Neuron (in vitro differentiated cells): ENCODE measurements around the gene XRRA1.
"Not testable (repeated sequence)": the region's sequence is repeated elsewhere in the genome, so short reads cannot be mapped to it uniquely, and the experiment has no call there.

Experiments
- H2AFZ ChIP-seq: one replicate; pipeline ENCODE4 v1.6.1; 2013; ENCODE audit warnings: low read depth, mild to moderate bottlenecking, inconsistent platforms, low read length, moderate library complexity
- H3K27me3 ChIP-seq: one replicate; pipeline ENCODE4 v1.6.1; 2013; ENCODE audit warnings: low read length; ENCODE audit not compliant: insufficient read depth
- H3K36me3 ChIP-seq: one replicate; pipeline ENCODE4 v1.6.1; 2013; ENCODE audit warnings: low read length; ENCODE audit not compliant: insufficient read depth
- H3K4me1 ChIP-seq: one replicate; pipeline ENCODE4 v1.6.1; 2013; ENCODE audit warnings: low read length; ENCODE audit not compliant: insufficient read depth
- H3K4me3 ChIP-seq: 2 replicates; pipeline ENCODE4 v1.5.1; 2013; ENCODE audit warnings: mild to moderate bottlenecking, low read length, moderate library complexity
- H3K9me3 ChIP-seq: one replicate; pipeline ENCODE4 v1.6.1; 2013; ENCODE audit warnings: low read length

XRRA1 gene

DNA sequence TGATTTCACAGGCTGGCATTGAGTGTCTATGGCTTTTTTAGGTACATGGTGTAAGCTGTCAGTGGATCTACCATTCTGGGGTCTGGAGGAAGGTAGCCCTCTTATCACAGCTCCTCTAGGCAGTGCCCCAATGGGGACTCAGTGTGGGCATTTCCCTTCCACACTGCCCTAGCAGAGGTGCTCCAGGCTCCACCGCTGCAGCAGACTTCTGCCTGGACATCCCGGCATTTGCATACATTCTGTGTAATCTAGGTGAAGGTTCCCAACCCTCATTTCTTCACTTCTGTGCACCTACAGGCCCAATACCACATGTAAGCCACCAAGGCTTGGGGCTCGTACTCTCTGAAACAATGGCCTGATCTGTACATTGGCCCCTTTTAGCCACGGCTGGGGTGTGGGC lies 122.0 kb downstream of the XRRA1 start:
- no peak overlapping the region for H2AFZ ChIP-seq
- peaks cover 34% of the 10 kb centered on the region for H3K9me3 ChIP-seq
- no peaks in the 10 kb centered on the region for H3K27me3 ChIP-seq
- H3K4me1 ChIP-seq, result no peaks in the 10 kb centered on the region
- H3K36me3 ChIP-seq, result peaks cover 41% of the 10 kb centered on the region
- no peak overlapping the region for H3K4me3 ChIP-seq

DNA sequence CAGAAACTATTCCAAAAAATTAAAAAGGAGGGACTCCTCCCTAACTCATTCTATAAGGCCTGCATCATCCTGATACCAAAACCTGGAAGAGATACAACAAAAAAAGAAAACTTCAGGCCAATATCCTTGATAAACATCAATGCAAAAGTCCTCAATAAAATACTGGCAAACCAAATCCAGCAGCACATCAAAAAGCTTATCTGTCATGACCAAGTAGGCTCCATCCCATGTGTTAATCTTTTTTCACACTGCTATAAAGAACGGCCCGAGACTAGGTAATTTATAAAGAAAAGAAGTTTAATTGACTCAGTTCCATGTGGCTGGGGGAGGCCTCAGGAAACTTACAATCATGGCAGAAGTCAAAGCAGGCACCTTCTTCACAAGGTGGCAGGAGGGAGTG lies 123.3 kb downstream of the XRRA1 start:
- not testable (repeated sequence) for H2AFZ ChIP-seq, H3K27me3 ChIP-seq, H3K4me3 ChIP-seq, H3K4me1 ChIP-seq
- Histone ChIP-seq H3K9me3 (peaks cover 34% of the 10 kb centered on the region), H3K36me3 (peaks cover 38% of the 10 kb centered on the region)

DNA sequence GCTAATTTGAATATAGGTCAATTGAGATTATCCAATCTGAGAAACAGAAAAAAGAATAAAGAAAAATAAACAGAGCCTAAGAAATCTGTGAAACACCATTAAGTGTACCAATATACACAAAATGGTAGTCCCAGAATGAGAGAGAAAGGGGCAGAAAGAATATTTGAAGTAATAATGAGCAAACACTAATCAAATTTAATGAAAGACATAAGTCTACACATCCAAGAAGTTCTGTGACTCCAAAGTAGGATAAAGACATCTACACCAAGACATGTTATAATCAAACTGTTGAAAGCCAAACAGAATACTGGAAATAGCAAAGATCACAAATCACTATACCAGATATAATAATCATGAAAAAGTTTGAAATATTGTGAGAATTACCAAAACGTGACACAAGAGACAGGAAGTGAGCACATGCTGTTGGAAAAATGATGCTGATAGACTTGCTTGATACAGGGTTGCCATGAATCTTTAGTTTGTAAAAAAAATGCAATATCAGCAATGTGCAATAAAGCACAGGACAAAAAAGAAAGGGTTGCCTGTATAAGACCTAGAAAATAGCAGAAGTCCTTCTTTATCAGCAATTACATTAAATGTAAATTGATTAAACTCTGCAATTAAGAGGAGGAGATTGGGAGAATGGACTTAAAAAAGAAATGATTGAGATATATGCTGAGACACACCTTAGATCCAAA lies 124.5 kb downstream of the XRRA1 start:
- Histone ChIP-seq H3K9me3 (peaks cover 34% of the 10 kb centered on the region), H3K36me3 (peaks cover 47% of the 10 kb centered on the region), H3K4me3 (no peak overlapping the region), H2AFZ (no peak overlapping the region), H3K4me1 (no peaks in the 10 kb centered on the region), H3K27me3 (no peaks in the 10 kb centered on the region)

DNA sequence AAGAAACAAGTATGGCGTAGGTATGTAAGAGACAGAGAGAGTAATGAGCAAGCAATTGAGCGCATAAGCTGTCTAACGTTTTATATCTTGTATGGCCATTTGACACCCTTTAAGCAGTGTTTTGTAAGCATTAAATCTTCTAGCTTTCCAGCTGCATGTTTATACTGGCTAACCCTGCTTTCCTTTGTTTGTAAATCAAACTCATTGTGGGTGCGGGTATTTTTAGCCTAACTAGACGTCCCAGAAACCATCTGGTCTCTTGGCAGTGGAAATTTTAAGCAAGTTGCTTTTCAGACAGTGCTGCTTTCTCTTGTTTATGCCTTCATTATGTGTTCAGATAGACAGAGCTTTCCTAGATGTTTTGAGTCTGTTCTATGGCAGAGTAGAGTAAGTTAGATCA lies 126.7 kb downstream of the XRRA1 start:
- Histone ChIP-seq H3K36me3 (peaks cover 58% of the 10 kb centered on the region), H3K9me3 (peaks cover 34% of the 10 kb centered on the region), H3K4me1 (no peaks in the 10 kb centered on the region), H3K27me3 (no peaks in the 10 kb centered on the region), H2AFZ (no peak overlapping the region), H3K4me3 (no peak overlapping the region)

DNA sequence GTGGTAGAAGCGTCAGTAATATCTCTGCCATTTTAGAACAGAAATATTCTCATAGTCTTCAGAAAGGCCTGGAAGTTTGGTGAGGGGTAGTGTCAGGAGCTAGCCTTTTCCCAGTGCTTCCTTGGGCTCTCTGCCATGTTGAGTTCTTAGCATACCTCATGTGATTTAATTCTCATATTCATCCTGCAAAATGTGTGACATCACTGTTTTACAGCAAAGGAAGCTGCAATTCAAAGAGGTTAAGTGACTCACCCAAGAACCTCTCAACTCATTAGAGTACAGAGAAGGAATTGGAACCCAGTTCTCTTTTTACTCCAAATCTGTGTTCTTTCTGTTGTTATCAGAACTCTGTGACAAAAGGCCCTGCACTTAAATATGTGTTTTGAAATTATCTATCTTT lies 128.1 kb downstream of the XRRA1 start:
- Histone ChIP-seq H3K4me3 (no peak overlapping the region), H3K36me3 (peaks cover 50% of the 10 kb centered on the region), H3K4me1 (peaks cover 3% of the 10 kb centered on the region), H3K27me3 (no peaks in the 10 kb centered on the region), H3K9me3 (peaks cover 19% of the 10 kb centered on the region), H2AFZ (no peak overlapping the region)

DNA sequence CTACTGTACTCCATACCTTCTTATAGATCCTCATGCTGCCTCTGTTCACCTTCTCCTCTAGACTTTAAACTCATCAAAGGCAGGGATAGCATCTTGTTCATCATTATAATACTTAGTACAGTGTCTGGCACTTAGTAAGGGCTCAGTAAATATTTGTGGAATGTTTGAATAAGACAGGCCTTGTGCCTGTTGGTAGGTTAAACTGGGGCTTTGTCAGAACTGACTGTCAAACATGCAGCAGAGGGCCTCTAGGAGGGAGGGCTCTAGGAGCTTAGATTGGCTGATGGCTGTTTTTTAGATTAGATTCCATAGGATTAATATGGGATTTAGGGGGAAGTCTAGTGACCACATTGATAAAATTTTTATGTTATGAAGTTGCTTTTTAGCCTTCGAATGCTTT lies 129.5 kb downstream of the XRRA1 start:
- Histone ChIP-seq H3K4me1 (peaks cover 7% of the 10 kb centered on the region), H3K4me3 (no peak overlapping the region), H3K36me3 (peaks cover 46% of the 10 kb centered on the region), H3K27me3 (no peaks in the 10 kb centered on the region), H2AFZ (no peak overlapping the region), H3K9me3 (peaks cover 8% of the 10 kb centered on the region)

DNA sequence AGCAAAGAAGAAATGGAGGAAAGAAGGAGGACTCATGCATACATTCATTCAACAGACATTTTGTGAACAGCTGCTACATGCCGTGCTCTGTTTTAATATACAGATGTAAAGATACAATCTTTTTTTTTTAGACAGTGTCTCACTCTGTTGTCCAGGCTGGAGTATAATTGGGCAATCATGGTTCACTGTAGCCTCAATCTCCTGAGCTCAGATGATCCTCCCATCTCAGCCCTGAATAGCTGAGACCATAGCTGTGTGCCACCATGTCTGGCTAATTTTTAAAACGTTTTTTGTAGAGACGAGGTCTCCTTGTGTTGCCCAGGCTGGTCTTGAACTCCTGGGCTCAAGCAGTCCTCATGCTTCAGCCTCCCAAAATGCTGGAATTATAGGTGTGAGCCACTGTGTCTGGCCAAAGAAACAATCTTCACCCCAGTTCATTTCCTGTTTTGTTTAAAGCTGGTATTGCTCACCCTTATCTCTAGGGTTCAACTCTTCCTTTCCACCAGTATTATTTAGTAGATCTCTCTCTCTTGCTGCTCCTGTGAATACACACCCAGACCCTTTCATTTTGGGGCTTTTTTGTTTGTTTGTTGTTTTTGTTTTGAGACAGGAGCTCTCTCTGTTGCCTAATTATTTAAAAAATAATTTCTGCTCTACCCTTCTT lies 130.5 kb downstream of the XRRA1 start:
- no peaks in the 10 kb centered on the region for H3K27me3 ChIP-seq
- H3K9me3 ChIP-seq, result peaks cover 5% of the 10 kb centered on the region
- peaks cover 7% of the 10 kb centered on the region for H3K4me1 ChIP-seq
- no peak overlapping the region for H3K4me3 ChIP-seq
- peaks cover 49% of the 10 kb centered on the region for H3K36me3 ChIP-seq
- no peak overlapping the region for H2AFZ ChIP-seq

DNA sequence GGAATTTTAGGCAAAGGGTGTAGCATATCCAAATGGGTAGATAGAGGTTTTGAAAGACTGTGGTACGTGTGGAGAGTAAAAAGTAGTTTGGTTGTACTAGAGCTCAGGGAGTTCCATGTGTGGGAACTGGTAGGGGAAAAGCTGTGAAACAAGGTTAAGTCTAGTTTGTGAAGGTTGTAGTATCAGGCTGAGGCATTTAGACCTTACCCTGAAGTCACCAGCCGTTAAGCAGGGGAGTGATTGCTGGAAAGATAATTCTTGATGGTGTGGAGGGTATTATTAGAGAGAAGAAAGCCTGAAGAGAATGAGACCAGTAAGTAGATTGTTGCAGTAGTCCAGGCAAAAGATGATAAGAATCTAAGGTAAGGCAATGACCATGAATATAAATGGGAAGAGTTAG lies 132.2 kb downstream of the XRRA1 start:
- peaks cover 7% of the 10 kb centered on the region for H3K4me1 ChIP-seq
- H2AFZ ChIP-seq, result no peak overlapping the region
- no peaks in the 10 kb centered on the region for H3K27me3 ChIP-seq
- H3K36me3 ChIP-seq, result peaks cover 47% of the 10 kb centered on the region
- H3K9me3 ChIP-seq, result no peaks in the 10 kb centered on the region
- H3K4me3 ChIP-seq, result no peak overlapping the region

DNA sequence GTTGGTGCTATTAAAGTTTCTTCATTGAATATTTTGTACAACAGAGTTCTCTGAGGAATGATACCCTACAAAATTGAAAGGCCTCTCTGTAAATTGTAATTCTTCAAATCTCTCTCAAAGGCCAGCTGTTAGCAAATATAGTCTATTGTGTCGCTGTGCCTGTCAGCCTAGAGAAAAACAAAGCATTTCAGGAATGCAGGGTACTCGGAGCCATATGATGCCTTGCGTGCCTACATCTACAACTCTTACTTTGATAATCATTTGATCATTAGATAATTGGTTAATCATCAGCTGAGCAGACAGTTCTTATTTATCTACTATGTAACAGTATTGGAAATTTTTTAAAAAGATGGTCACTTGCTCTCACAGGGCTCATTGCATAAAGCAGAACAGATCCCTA lies 132.9 kb downstream of the XRRA1 start:
- Histone ChIP-seq H3K4me3 (no peak overlapping the region), H3K36me3 (peaks cover 46% of the 10 kb centered on the region)

DNA sequence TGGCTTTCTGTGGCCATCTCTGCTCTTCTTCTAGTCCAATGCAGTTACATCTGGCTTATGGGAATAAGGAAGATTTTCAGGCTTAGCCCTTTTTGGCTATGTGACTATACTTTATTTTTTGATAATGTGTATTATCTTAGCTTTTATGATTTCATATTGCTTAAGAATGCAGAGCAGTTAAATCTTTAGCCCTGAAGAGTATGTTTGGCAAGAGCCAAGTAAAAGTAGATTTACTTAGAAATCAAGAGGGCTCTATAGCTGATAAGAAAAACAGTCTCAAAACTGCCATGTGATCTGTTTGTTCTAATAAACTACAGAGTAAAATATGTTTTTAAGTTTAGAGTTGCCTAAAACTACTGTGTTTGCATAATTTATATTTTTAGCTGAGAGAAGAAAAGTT lies 139.1 kb downstream of the XRRA1 start:
- Histone ChIP-seq H3K9me3 (no peaks in the 10 kb centered on the region), H3K4me3 (no peak overlapping the region), H2AFZ (no peak overlapping the region), H3K36me3 (peaks cover 15% of the 10 kb centered on the region), H3K27me3 (no peaks in the 10 kb centered on the region), H3K4me1 (no peaks in the 10 kb centered on the region)

More for the DNA sequence above, 132.9 kb downstream of the XRRA1 start:
- Histone ChIP-seq H3K4me1 (peaks cover 7% of the 10 kb centered on the region), H2AFZ (no peak overlapping the region), H3K9me3 (no peaks in the 10 kb centered on the region), H3K27me3 (no peaks in the 10 kb centered on the region)

DNA sequence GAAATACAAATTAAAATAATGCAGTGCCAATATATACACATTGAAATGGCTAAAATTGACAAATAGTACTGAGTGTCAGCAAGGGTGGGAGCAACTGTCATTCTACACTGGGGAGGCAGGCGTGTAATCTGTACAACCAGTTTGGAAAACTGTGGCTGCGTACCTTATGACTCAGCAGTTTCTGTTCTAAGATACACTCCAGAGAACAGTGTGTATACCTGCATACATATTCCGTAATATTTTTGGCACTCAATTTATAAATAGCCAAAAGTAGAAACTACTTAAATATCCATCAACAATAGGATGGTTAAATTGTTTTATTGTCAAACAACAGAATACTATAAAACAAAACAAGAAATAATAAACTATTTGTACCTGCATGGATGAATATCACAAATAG lies 142.6 kb downstream of the XRRA1 start:
- no peaks in the 10 kb centered on the region for H3K4me1 ChIP-seq
- no peaks in the 10 kb centered on the region for H3K27me3 ChIP-seq
- H3K4me3 ChIP-seq, result no peak overlapping the region
- H3K9me3 ChIP-seq, result no peaks in the 10 kb centered on the region
- no peak overlapping the region for H2AFZ ChIP-seq
- H3K36me3 ChIP-seq, result peaks cover 4% of the 10 kb centered on the region

DNA sequence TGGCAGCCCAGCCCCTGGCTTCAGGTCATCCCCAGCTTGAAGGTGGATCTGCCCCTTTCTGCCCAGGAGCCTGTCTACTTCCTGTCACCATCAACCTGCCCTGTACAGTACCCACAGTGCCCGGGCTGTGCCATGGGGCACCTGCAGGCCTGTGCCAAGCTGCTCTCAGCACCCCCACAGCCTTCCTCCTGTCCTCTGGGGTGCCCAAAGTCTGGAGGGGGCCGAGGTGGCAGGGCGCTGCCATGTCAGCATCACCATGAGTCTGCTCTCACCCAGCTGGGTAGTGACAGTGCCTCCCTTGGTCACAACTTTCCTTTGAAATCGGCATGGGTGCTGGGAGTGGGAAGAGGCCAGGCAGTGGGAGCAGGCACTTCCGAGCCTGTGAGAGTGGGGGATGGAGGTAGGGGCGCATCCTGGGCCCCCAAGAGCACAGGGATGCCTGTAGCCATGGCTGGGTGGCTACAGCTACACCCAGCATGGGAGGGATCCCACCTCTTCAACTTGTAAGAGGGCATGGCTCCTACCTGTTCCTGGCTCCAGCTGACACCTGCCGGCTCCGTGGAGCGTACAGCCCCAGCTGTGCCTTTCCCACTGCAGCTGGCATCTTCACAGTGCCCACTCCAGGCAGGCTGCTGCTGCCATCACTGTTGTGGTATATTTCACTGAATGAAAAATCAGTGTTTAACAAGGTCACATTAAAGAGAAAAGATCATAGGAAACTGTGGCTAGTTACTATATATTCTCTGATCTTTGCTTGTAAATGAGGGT lies 157.4 kb downstream of the XRRA1 start:
- Histone ChIP-seq H3K4me3 (no peak overlapping the region), H2AFZ (no peak overlapping the region), H3K27me3 (no peaks in the 10 kb centered on the region), H3K36me3 (peaks cover 42% of the 10 kb centered on the region), H3K9me3 (peaks cover 1% of the 10 kb centered on the region), H3K4me1 (no peaks in the 10 kb centered on the region)
